Ovary (tissue), 3 donors: ENCODE data around the gene MGAT5B.

Source experiments
- CTCF ChIP-seq, 3 donors: fragments of 450-650 bp in 2 of 3; fragments of 200-600 bp in 1 of 3; IDR thresholded peaks; one replicate each; pipeline versions ENCODE4 v1.5.1 to v1.8.0; 2016 to 2022; ENCODE audit warnings: antibody characterized with exemption in 3 of 3, mild to moderate bottlenecking in 1 of 3
- EP300 ChIP-seq: sonication (generic); formaldehyde crosslinking; IDR thresholded peaks from one replicate; pipeline ENCODE4 v1.6.1; 2017; ENCODE audit warnings: antibody characterized with exemption
- donor health status: DM: no; HTN: no; CAD: no.

DNA sequence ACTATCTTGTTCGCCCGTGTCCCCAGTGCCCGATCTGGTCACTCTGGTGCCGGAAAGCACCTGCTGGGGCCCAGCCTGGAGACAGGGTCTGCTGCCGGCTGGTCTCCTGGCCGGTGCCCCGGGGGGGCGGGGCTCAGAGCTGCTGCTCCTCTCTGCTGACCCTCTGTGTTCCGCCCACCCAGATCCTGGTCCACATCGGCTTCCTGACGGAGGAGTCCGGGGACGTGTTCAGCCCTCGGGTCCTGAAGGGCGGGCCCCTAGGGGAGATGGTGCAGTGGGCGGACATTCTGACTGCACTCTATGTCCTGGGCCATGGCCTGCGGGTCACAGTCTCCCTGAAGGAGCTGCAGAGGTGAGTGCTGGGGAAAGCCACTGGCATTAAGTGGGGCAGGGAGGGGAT is 37.6 kb downstream of the MGAT5B start:
- TF ChIP-seq CTCF (IDR thresholded peaks at IDR 0.05) = no peak
- TF ChIP-seq EP300 = no peak
